NCI-H1092 treated with DMSO at 0.1 percent for 48 hours (cell line): ENCODE data around the gene RIMOC1.
"Not testable (repeated sequence)": the region's sequence is repeated elsewhere in the genome, so short reads cannot be mapped to it uniquely, and the experiment has no call there.

Source experiments
- DNase-seq: peaks from one replicate; lab custom pipeline; 2025; lab: John Stamatoyannopoulos, UW

RIMOC1 gene

DNA sequence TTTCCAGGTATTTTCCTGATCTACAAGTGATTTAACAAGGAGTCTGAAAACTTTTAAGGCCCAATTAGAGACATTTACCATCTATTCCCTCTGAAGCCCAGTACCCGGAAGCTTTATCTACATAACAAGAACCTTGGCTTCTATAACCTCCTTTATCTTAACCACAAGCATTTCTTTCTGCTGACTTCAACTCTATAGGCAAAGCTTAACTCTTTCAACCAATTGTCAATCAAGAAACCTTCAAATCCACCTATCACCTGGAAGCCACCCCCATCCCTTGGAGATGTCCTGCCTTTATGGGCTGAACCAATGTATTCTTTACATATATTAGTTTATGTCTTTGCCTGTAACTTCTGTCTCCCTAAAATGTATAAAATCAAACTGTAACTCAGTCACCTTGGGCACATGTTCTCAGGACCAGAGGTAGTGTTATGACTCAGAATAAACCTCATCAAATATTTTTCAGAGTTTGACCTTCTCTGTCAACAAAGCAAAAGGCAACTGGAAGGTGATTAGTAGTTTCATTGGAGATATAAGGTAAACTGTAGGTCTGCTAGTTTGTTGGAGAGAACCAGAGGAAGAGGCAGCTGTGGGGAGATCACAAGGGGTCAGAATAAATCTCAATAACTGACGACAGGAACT lies 13.0 kb upstream of the RIMOC1 start:
- no peak for DNase-seq

DNA sequence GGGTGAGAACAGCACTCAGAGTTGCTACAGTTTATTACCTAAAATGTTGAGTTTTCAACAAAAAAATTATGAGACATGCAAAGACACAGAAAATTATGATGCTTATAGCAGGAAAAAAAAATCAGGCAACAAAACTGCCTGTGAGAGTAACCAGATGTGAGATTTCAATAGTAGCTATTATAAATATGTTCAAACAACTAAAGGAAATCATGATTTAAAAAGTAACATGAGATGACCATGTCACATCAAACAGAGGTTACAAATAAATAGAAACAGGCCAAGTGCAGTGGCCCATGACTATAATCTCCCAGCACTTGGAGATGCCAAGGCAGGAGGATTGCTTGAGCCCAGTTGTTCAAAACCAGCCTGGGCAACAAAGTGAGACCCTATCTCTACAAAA lies 12.1 kb upstream of the RIMOC1 start:
- DNase-seq: no peak

DNA sequence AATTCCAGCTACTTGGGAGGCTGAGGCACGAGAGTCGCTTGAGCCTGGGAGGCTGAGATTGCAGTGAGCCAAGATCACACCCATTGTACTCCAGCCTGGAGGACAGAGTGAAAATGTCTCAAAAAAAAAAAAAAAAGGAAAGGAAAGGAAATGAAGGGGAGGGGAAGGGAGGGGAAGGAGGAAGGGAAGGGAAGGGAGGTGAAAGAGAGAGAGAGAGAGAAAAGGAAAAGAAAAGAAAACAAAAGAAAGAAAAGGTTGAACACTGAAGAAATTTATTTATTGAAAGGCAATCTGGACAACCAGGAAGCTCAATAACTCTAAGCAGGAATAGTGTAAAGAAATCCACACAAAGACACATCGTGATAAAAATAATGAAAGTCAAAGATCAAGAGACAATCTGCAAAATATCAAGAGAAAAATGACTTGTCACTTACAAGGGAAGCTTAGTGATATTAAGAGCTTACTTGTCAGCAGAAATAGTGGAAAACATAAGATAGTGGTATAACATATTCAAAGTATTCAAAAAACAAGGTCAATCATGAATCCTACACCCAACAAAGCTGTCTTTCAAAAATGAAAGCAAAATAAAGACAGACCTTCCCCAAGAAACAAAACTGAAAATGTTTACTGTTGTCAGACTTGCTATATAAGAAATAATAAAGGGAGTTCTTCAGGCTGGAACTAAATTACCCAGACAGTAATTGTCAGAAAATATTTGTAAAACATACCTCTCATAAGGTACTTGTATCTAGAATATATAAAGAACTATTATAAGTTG lies 10.9 kb upstream of the RIMOC1 start:
- DNase-seq: no peak

DNA sequence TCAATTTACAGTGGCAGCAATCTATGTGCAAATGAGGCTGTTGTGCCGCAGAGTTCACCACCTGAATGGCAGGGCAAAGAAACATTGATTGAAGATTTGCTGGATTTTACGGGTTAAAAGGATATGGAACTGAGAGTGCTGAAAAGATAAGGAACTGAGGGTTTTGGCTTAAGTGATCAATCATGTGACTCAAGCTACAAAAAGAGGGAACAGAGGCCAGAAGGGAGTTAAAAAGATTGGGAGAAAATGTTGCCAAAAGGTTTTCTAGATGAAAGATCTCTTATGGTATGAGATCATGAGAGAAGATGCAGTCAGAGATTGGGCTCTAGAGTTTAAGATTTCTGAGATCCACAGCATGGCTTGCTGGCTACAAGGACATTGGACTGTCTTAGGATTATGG lies 7.9 kb upstream of the RIMOC1 start:
- no peak for DNase-seq

DNA sequence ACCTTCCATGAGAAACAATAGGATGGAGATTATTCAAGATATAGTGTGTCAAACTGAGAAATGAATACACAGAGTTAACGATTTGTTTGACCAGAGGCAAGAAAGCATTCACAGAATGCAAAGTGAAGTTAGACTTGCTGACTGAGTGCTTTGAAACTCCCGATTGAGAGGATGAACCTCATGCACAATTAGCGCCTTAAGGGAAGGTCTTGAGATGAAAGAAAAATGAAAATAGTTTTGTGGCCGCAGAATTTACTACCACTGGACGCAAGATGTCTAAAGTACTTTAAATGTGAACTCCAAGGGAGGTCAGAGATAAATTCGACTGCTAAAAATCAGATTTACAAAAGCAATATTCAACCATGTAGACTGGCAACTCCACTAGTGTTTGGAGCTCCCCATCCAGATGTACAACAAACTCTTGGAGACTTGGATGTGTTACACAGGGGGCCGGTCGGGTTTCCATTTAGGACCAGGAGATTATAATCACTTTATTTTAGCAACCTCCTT lies 707 bp upstream of the RIMOC1 start:
- no peak for DNase-seq

DNA sequence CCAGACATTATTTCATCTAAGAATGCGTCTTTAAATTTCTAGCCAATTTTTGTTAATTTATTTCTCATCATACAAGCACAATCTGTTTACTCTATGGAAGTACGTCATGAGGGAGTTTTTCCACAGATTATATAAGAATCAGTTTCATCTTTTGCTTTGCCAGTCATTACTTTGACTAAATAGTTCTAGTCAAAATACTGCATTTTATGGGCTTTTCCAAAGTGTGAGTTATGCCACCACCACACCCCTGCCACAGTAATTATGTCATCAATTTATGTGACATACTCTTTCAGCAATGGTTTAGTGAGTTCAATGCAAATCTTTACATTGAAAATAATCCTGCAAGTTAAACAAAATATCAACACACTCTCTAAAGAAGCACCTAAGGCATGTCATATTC lies 2.0 kb downstream of the RIMOC1 start:
- no peak for DNase-seq

DNA sequence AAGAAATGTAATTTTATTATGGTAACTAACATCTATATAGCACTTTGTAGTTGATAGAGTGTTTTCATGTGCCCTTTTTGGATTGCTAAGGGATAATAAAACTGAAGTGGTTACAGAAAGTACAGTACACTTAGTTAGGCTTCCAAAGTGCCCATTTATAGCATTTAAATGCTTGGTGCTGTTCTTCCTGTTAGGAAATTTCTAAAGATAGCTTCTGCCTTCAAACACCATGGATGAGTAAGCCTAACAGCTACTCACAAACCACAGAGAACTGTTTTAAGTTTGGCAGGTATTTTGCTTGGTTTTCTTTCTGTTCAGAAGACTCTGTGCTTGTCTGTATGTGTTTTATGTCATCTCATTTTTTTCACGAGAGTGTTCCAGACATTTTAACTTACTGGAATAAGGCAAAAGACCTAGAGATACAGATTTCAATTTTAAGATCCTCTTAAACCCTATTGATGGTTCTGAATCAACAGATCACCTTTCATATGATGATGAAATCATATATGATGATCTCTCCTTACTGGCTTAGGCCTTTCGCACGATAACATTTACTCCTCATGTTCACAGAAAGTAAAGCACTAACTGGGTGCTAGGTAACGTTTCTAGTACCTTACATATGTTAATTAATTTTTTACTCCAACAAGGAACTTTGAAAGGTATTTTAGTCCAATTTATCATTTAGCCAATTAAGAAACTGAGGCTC lies 4.4 kb downstream of the RIMOC1 start:
- no peak for DNase-seq

DNA sequence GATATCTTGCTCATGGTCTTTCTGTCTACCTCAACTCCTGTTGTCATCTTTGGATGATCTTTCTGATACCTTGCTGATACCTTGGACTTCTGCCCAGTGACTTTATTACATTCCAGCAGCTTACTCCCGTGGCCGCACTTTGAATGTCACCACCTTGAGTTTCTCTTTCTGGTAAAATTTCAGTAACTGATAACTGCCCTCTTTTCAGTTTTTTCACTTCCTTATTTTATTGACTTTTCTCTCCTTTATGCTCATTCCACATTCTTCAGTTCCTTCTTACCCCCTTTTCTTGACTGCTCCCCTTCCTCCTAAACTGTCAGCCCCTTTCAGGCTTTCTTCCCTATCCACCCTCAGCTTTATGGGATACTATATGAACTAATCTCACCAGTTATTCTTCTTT lies 14.0 kb downstream of the RIMOC1 start:
- DNase-seq: no peak

DNA sequence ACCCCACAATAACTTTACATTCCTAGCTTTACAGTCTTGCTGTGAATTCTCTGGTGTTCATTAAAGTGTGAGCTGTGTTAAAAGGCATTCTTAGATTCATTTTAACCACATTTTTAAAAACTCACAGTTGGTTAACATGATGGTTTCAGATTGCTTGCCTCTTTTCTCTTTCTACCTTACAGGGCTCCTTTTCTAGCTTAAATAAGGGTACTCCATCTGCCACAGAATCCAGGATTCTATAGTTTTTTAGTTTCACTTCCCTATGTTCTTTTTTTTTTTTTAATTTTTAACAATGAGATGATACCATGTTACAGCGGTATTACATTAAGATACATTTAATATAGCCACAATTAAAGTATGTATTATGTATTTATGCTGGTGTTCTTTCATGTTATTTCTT lies 17.0 kb downstream of the RIMOC1 start:
- DNase-seq: no peak

DNA sequence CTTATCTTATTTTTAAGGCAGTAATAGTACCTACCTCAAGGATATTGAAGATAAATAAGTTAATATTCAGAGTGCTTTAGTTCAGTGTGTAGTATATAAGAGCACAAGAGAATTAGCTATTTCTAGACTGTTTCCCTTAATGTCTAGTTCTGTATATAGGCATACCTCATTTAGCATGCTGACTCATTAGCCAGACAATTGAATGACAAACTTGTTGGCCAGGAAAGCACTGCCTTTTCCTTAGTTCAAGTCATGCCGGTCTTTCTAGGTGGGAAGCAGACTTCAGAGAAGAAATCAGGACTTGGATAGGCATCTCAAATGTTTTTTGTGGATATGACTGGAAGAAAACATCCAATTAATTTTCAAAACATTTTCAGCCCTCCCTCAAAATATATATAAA lies 17.7 kb downstream of the RIMOC1 start:
- DNase-seq: no peak

DNA sequence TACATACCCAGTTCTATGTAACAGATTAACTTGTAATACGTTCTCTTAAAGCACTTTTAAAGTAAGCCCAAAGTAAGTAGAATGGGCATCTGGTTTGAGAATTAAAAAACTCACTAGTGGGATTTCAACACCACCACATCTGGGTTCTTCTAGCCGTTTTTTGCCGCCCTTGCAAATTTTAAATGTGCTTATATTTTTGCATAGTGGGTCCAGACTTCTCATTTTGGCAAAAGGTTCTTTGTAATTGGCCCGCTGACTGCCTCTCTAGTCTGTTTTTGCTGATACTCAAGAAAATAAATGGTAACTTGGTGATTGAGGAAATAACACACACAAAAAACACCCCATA lies 20.4 kb downstream of the RIMOC1 start:
- DNase-seq: no peak

DNA sequence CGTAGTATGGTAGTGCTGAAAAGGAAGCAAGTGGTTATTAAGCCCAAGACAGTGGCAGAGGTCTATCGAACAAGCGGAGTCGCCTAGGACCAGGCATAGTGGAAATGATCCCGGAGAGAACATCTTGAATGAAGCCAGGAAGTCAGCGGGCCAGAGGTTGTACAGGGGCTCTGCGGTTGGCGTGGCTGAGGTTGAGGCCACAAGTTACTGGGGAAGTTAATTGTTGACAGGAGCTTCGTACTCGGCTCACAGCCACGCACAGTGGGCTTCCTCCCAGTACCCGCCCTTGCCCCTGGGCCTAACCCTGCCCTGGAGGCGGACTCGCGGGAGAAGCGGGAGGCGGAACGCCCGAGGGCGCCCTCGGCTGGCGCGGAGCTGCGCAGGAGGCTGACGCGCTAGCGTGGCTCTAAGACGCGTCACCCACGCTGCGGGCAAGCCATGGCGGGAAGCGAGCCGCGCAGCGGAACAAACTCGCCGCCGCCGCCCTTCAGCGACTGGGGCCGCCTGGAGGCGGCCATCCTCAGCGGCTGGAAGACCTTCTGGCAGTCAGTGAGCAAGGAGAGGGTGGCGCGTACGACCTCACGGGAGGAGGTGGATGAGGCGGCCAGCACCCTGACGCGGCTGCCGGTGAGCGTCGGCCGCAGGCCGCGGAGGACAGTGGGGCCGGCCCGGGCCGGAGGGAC lies 20.9 kb downstream of the RIMOC1 start, which contains the start of gene FBXO4:
FBXO4 (plus strand) TSS at position 410 of the 683 bp plus-strand sequence; CDS start at position 439, 29 bp downstream.
- DNase-seq: peak; percentile 66

DNA sequence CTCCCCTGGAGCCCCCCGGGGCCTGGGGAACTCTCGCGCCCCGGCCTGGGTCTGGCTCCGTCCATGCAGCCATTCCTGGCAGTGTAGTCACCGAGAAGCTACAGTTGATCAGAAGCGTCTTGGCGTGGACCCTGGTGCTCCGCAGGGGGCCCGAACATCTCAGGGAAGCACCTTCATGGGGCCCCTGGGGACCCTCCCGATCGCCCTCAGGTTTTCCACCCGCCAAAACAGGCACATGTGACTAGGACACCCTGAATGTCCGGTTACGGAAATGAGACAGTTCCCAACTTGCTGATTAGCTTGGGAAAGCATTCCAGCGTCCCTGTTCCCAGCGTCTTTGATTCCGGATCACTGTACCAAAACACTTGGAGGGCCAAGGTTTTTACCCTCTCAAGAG lies 21.4 kb downstream of the RIMOC1 start:
- peak; percentile 27 for DNase-seq

DNA sequence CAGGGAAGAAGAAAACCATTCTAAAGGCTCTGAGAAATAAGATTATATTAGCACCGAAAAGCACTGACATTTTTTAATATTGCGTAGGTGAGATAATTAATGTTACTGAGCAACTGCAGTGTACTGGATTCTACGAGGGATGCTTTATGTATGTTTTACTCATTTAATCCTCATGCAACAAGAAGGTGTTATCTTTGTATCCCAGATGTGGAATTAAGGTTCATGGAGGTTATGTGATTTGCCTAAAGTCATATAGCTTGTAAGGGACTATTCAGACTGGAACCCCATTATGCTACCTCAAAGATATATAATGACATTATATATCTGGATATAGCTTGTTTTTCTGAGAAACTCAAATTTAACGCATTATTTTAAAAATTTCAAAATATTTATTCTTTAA lies 23.5 kb downstream of the RIMOC1 start:
- no peak for DNase-seq

DNA sequence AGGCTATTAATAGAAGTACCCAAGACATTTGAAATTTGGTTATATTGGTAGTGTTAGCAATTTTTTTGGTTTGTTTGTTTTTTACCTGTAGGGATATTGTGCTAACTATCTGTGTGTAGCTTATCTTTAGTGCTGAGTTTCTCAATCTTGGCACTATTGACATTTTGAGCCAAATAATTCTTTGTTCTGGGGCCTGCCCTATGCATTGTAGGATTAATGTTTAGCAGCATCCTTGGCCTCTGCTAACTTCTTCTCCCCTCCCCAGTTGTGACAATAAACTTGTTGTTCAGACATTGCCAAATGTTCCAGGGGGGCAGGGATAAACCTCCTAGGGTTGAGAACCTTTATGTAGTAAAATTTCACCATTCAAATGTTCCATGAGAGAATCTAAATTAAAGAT lies 24.9 kb downstream of the RIMOC1 start:
- no peak for DNase-seq

DNA sequence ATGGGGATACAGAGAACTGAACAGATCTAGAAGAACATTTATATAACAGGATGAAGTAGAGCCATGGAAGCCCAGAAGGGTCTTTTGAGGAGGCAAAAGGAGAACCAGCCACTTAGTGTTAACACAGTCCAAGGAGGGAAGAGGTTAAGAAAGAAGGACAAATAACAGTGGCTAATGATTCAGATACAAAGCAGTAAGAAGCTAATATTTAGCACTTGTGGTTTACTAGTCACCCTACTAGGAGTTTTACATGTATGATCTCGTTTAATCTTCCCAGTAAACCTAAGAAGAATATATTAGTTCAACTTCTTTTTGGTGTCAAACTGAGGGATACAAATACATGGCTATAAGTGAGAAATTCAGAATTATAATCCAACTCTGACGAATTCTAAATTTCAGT lies 28.6 kb downstream of the RIMOC1 start:
- no peak for DNase-seq

DNA sequence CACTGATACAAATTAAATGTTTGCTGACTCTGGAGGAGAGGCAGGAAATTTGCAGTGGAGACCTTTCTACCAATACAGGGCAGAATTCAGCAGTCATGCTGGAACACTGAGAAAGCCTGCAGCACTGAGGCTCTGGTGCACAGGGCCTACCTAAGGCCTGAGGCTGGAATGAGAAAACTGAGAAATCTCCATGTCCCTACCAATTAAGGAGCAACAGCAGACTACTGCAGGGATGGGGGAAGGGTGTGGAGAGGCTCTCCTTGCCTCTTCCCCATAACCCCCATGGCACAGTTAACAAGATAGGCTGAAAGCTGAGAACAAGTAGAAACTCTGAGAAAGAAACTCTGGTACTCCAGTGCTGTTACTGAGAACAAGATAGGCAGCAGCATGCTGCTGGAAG lies 31.4 kb downstream of the RIMOC1 start:
- DNase-seq: no peak

DNA sequence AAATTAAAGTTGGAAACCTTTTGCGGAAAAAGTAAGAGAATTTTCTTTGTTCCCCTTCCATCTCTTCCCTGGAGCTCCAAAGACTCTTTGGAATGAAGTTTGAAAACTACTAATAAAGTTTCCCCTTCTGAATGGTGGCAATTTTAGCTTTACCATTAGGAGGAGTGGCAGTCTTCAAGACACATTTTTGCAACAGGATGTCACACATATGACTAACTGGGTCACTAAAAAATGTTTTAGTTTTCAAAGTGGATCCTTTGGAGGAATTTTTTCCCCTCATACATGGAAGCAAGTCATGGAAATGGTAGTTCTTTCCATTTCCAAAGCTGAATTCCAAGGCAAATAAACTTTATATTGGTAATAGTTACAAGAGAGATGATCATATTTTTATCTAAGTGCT lies 36.5 kb downstream of the RIMOC1 start:
- no peak for DNase-seq

DNA sequence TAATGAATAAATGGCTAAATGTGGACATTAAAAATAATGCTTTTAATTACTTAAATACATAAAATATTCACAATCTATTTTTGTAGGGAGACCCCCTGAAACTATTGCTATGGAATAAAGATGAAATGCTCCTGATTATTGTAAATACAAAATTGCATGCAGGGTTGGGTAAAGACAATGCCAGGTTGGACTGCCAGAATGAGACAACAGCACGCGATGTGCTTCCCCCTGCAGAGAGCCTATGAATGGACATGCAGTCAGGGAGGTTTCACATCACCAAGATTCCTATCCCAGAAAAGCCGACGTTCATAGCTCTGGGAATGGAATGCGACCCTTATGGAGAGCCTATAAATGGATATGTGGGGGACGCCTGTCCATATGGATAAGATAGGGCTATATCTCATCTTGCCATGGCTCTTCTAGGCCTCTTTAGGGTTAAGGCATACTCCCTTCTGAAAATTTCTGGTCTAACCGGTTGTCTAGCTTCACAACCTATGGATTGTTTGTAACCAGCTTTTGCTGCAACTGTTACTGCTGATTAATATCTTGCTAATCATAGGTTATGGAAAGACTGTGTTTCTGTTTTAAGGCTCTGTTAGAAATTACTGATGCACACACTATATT lies 41.3 kb downstream of the RIMOC1 start:
- not testable (repeated sequence) for DNase-seq

DNA sequence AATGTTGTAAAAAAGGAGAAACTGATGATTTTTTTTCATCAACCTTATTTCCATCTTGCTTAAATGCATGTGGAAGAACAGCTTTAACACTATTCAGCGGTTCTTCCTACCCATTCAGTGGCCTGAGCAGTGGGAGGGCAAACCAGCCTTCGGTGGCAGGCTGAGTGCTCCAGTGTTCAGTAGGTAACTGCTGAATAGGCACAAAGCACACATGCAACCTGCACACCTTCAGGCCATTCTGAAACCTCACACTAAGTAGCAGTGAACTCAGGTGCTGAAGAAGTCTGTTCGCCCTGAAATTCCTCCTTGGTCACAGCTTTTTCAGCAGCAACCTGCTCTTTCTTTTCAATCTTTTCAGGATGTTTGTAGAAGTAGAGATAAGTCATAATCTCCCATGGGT lies 47.1 kb downstream of the RIMOC1 start:
- DNase-seq: no peak
